ENCODE data around the gene DGKH. TPM values are rescaled to one million over a fixed set of nuclear protein-coding genes. Genes with fewer than 3 reads are reported as not detected.

The DGKH gene
- total RNA-seq, 3 donors from 2014 or later, result 18.8 to 27.0 (median 26.3) TPM

DNA sequence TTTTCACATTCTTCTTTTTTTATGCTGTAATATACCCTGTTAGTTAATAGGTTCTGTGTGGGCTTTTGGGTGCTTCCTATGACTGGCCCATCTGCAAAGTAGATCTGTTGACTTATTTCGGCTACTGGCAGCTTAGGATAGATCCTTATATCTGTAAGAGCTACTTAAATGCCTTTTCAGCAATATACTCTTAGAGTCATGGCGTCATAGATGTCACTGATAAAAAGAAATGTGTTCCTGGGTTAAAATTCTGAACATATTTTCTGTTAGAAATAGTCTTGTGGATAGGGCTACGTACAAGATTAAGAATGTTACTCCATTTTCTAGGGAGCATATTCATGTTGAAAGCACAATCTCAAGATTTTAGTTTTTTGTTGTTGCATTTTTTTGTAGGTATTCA lies 228.2 kb downstream of the DGKH start:
- no peak overlapping the region for H3K4me3 ChIP-seq
- no peak for ATAC-seq
- no peak for DNase-seq
- TF ChIP-seq, protein P1, sequence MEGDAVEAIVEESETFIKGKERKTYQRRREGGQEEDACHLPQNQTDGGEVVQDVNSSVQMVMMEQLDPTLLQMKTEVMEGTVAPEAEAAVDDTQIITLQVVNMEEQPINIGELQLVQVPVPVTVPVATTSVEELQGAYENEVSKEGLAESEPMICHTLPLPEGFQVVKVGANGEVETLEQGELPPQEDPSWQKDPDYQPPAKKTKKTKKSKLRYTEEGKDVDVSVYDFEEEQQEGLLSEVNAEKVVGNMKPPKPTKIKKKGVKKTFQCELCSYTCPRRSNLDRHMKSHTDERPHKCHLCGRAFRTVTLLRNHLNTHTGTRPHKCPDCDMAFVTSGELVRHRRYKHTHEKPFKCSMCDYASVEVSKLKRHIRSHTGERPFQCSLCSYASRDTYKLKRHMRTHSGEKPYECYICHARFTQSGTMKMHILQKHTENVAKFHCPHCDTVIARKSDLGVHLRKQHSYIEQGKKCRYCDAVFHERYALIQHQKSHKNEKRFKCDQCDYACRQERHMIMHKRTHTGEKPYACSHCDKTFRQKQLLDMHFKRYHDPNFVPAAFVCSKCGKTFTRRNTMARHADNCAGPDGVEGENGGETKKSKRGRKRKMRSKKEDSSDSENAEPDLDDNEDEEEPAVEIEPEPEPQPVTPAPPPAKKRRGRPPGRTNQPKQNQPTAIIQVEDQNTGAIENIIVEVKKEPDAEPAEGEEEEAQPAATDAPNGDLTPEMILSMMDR (IDR thresholded peaks at IDR 0.05), result no peak
- intact Hi-C loops (cut with DNase I, micrococcal nuclease), result no loop called here
- no peaks in the 10 kb centered on the region for H3K36me3 ChIP-seq (ENCODE audit: low read depth)
- H3K9me3 ChIP-seq, result no peaks in the 10 kb centered on the region
- peaks cover 14% of the 10 kb centered on the region for H3K4me1 ChIP-seq (ENCODE audit: low read depth)

DNA sequence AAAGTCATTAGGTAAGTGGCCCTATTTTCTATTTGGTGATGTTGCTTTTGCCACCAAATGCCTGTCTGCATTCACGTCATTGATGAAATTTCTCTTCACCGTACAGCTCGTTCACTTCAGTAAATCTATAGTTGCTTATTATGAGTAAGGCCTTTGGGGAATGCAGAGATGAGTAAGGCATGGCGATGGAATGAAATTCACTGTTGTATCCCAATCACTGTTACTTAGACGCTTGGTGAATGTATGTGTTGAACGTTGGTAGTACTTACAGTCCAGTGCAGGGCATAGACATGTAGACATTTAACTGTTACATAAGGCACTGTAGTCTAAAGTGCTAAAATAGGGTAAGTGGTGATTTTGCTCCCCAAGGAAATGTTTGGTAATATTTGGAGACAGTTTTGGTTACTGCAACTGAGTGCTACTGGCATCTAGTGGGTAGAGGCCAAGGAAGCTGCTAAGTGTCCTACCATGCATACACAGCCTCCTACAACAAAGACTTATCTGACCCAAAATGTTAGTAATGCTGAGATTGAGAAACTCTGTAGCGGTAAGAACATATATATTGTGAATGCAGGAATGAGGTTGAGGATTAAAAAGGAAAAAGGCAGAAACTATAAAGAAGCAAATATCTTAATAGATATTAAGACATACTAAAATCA lies 229.3 kb downstream of the DGKH start:
- Histone ChIP-seq H3K4me1 (ENCODE audit: low read depth) (peaks cover 14% of the 10 kb centered on the region), H3K36me3 (ENCODE audit: low read depth) (no peaks in the 10 kb centered on the region), H3K4me3 (no peak overlapping the region), H3K9me3 (no peaks in the 10 kb centered on the region)
- DNase-seq, result no peak
- intact Hi-C loops (cut with DNase I, micrococcal nuclease), result no loop called here
- TF ChIP-seq, protein P1 (IDR thresholded peaks at IDR 0.05), result no peak
- no peak for ATAC-seq

DNA sequence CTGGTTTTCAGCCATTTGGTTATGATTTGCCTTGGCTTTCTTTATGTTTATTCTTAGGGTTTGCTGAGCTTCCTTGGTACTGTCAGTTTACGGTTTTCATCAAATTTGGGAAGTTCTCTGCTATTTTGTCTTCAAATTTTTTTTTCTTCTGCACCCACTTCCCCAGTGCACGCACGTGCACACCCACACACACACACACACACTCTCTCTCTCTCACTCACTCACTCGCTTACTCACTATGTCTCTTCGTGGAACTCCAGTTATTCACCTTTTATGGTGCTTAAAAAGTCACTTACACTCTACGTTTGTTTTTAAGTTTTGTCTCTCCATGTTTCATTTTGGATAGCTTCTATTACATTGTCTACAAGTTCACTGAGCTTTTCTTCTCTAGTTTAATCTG lies 230.6 kb downstream of the DGKH start:
- Histone ChIP-seq H3K36me3 (ENCODE audit: low read depth) (no peaks in the 10 kb centered on the region), H3K4me3 (no peak overlapping the region), H3K9me3 (no peaks in the 10 kb centered on the region), H3K4me1 (ENCODE audit: low read depth) (peaks cover 25% of the 10 kb centered on the region)
- ATAC-seq (no peak), DNase-seq (no peak)
- TF ChIP-seq, protein P1 (IDR thresholded peaks at IDR 0.05), result no peak
- intact Hi-C loops (cut with DNase I, micrococcal nuclease), result no loop called here

DNA sequence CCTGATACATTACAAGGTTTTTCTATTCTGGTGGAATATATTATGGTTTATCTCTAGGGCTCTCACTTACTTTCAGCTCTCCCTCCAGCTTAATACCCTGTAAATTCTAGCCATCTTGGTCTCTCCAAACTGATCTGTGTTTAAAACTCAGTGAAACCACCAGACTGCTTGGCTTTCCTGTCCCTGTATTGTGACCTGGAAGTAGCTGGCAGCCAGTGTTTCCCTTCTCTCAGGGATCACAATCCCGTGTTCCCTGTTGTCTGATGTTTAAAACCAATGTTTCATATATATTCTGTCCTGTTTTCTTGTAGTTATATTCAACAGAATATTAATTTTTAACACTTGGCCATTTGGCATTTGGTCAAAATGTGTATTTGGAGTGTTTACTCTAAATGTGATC lies 231.5 kb downstream of the DGKH start:
- no peak overlapping the region for H3K4me3 ChIP-seq
- H3K9me3 ChIP-seq, result no peaks in the 10 kb centered on the region
- DNase-seq (no peak), ATAC-seq (no peak)
- peaks cover 27% of the 10 kb centered on the region for H3K4me1 ChIP-seq (ENCODE audit: low read depth)
- intact Hi-C loops (cut with DNase I, micrococcal nuclease), result no loop called here
- no peaks in the 10 kb centered on the region for H3K36me3 ChIP-seq (ENCODE audit: low read depth)
- TF ChIP-seq, protein P1 (IDR thresholded peaks at IDR 0.05), result no peak

DNA sequence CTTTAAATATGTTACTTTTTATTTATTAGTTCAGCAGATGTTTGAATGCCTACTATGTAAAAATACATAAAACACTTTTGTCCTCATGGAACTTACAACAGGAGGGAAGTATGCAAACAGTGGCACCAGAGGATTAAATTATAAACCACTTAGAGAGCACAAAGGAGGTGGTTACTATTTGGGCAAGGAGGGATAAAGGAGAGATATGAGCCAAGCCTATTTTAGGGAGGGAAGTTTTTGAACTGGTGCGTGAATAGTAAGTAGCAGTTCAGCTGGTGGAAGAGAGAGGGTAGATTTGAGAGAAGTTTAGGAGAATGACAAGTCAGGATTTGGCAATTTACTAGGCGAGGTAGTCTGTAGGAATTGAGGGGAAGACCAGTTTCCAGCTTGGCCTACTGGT lies 232.1 kb downstream of the DGKH start:
- intact Hi-C loops (cut with DNase I, micrococcal nuclease), result no loop called here
- no peak for DNase-seq
- H3K9me3 ChIP-seq, result no peaks in the 10 kb centered on the region
- ATAC-seq, result peak; percentile 37
- H3K36me3 ChIP-seq (ENCODE audit: low read depth), result no peaks in the 10 kb centered on the region
- TF ChIP-seq, protein P1 (IDR thresholded peaks at IDR 0.05), result no peak
- no peak overlapping the region for H3K4me3 ChIP-seq
- peaks cover 27% of the 10 kb centered on the region for H3K4me1 ChIP-seq (ENCODE audit: low read depth)

DNA sequence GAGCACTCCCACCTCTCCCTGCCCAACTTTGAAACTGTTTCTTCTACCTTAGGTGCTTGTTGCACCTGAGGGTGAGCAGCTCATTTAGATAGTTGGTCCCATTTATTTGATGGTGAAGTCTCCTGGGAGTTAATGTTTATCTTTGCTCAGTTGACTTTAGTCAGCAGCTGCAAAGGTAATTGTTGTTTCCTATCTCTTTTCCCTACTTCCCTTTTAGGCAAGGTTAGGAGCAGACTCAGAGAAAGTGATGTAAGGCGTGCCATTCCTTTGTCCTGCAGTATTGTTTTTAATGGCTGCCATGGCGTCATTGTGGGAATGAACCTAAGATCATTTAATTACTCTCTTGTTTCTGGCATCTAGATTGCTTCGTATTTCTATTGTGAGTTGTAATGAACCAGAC lies 235.1 kb downstream of the DGKH start:
- no peaks in the 10 kb centered on the region for H3K36me3 ChIP-seq (ENCODE audit: low read depth)
- DNase-seq (peak in 1 of 3 donors; percentile 53), ATAC-seq (peak; percentile 95)
- intact Hi-C loops (cut with DNase I, micrococcal nuclease), result no loop called here
- no peak overlapping the region for H3K4me3 ChIP-seq
- TF ChIP-seq, protein P1 (IDR thresholded peaks at IDR 0.05), result no peak
- H3K9me3 ChIP-seq, result no peaks in the 10 kb centered on the region
- H3K4me1 ChIP-seq (ENCODE audit: low read depth), result peaks cover 27% of the 10 kb centered on the region
